ENCODE measurements around the gene MYL6. TPM values are rescaled to one million over a fixed set of nuclear protein-coding genes. Genes with fewer than 3 reads are reported as not detected.

The MYL6 gene
- total RNA-seq, 1 experiment from 2014 or later, result 554 TPM

DNA sequence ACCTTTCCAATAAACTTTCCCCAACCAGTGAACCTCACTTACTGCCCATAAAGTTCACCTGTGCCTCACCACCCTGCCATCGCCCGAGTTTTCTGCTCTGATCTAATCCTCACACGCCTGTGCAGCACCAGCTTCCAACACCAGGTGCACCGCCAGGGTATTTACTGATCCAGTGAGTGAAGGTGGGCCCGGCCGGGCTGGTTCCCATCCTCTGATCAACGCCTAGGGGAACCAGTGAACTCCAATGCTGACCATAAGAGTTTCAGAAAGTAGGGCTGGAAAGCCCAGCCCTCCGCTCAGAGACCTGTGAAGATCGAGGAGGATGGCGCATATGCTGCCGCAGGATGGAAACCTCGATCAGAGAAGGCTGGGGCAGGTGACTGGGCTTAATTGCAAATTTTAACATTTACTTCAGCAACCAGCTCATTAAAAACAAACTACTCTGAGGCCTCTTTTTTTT, 6.5 kb upstream of the MYL6 start:
- DNase-seq (ENCODE audit: low read depth, low spot score) (peak; percentile 44), ATAC-seq (peak; percentile 82)
- no peaks in the 10 kb centered on the region for H3K9me2 ChIP-seq (ENCODE audit: insufficient read depth)
- H3K36me3 ChIP-seq (ENCODE audit: control insufficient read depth in 1 of 2, insufficient read depth in 2 of 2, low read length in 2 of 2), result no peaks in the 10 kb centered on the region; a peak in 1 of 4 replicates
- peaks cover 11 to 23% of the 10 kb centered on the region in 2 experiments for H3K4me1 ChIP-seq (ENCODE audit: control insufficient read depth in 1 of 2, insufficient read depth in 2 of 2, low read length in 2 of 2)
- TF ChIP-seq, protein P1, sequence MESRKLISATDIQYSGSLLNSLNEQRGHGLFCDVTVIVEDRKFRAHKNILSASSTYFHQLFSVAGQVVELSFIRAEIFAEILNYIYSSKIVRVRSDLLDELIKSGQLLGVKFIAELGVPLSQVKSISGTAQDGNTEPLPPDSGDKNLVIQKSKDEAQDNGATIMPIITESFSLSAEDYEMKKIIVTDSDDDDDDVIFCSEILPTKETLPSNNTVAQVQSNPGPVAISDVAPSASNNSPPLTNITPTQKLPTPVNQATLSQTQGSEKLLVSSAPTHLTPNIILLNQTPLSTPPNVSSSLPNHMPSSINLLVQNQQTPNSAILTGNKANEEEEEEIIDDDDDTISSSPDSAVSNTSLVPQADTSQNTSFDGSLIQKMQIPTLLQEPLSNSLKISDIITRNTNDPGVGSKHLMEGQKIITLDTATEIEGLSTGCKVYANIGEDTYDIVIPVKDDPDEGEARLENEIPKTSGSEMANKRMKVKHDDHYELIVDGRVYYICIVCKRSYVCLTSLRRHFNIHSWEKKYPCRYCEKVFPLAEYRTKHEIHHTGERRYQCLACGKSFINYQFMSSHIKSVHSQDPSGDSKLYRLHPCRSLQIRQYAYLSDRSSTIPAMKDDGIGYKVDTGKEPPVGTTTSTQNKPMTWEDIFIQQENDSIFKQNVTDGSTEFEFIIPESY (IDR thresholded peaks at IDR 0.05; ENCODE audit: extremely low read depth, insufficient replicate concordance, low read length), result no peak
- no peak for TF ChIP-seq CEBPB (IDR thresholded peaks at IDR 0.05; ENCODE audit: low read depth)
- no peak for TF ChIP-seq TCF7L2 (IDR thresholded peaks at IDR 0.05; ENCODE audit: borderline replicate concordance, extremely low read depth, insufficient read depth, insufficient read length)
- TF ChIP-seq EZH2 (IDR thresholded peaks at IDR 0.05), result no peak
- TF ChIP-seq ELF1 (IDR thresholded peaks at IDR 0.05; ENCODE audit: borderline replicate concordance, low read depth), result no peak
- TF ChIP-seq, protein P2, sequence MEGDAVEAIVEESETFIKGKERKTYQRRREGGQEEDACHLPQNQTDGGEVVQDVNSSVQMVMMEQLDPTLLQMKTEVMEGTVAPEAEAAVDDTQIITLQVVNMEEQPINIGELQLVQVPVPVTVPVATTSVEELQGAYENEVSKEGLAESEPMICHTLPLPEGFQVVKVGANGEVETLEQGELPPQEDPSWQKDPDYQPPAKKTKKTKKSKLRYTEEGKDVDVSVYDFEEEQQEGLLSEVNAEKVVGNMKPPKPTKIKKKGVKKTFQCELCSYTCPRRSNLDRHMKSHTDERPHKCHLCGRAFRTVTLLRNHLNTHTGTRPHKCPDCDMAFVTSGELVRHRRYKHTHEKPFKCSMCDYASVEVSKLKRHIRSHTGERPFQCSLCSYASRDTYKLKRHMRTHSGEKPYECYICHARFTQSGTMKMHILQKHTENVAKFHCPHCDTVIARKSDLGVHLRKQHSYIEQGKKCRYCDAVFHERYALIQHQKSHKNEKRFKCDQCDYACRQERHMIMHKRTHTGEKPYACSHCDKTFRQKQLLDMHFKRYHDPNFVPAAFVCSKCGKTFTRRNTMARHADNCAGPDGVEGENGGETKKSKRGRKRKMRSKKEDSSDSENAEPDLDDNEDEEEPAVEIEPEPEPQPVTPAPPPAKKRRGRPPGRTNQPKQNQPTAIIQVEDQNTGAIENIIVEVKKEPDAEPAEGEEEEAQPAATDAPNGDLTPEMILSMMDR (IDR thresholded peaks at IDR 0.05 in 2 of 3, conservative IDR thresholded peaks at IDR 0.05 in 1 of 3; ENCODE audit: borderline replicate concordance in 1 of 3, insufficient read depth in 1 of 3, low read depth in 2 of 3, low read length in 2 of 3), result peak in 2 of 3 experiments; percentile 69 to 72; a peak in 4 of 6 replicates
- peak; percentile 19; the same call in 1 of the 2 replicates for TF ChIP-seq ZFX (IDR thresholded peaks at IDR 0.05)
- TF ChIP-seq, protein P3, sequence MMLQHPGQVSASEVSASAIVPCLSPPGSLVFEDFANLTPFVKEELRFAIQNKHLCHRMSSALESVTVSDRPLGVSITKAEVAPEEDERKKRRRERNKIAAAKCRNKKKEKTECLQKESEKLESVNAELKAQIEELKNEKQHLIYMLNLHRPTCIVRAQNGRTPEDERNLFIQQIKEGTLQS (IDR thresholded peaks at IDR 0.05), result no peak
- TF ChIP-seq SP1 (IDR thresholded peaks at IDR 0.05; ENCODE audit: low read depth), result no peak
- TF ChIP-seq CBX3 (IDR thresholded peaks at IDR 0.05; ENCODE audit: low read depth), result no peak
- TF ChIP-seq RAD21 (IDR thresholded peaks at IDR 0.05; ENCODE audit: low read depth), result no peak
- no peak for TF ChIP-seq YY1 (IDR thresholded peaks at IDR 0.05; ENCODE audit: extremely low read depth, insufficient replicate concordance, low read depth, low read length)
- peak; percentile 5 for TF ChIP-seq POLR2A (IDR thresholded peaks at IDR 0.05; ENCODE audit: borderline replicate concordance, extremely low read depth, insufficient read depth, insufficient read length)
- RAD21 ChIA-PET (ENCODE audit: low non-redundant PET in 1 of 2, low total read pairs in 2 of 2, uncharacterized antibody in 2 of 2, unreplicated experiment in 2 of 2), result interaction anchor here in 1 of 2 experiments (1.3 kb wide), 1 partner anchor 24 kb away, joined by 3 read pairs; the partner anchor contains the start of gene ESYT1
- H3K27ac ChIP-seq (ENCODE audit: low read depth, low read length), result peak overlapping the region; percentile 91
- peak overlapping the region; percentile 68 to 71 for H3K4me3 ChIP-seq (replicated peaks in 1 of 2; ENCODE audit: low read depth in 1 of 2, low read length in 2 of 2)
- H3K9ac ChIP-seq (ENCODE audit: low read length), result peak overlapping the region; percentile 80
- H2AFZ ChIP-seq (ENCODE audit: low read depth, low read length, poor library complexity, severe bottlenecking), result no peak overlapping the region
- H3K79me2 ChIP-seq (ENCODE audit: insufficient read depth, low read length), result no peaks in the 10 kb centered on the region; the same call in 1 of the 2 replicates
- H3K27me3 ChIP-seq (ENCODE audit: insufficient read depth, low read length), result no peaks in the 10 kb centered on the region
- TSS peak; percentile 93 for BruUV-seq (replicated peaks)
- no peaks in the 10 kb centered on the region for H4K20me1 ChIP-seq (ENCODE audit: insufficient read depth)
- no peaks in the 10 kb centered on the region for H3K9me3 ChIP-seq (ENCODE audit: control insufficient read depth in 1 of 2, insufficient read depth in 1 of 2, low read depth in 1 of 2, low read length in 2 of 2)
- CTCF ChIA-PET, result interaction anchor here (1.0 to 1.4 kb wide), 3 partner anchors 9 to 34 kb away, joined by 3 to 7 read pairs (median 6); partner anchors contain the start of genes ESYT1 and ZC3H10
- H3K4me2 ChIP-seq (ENCODE audit: low read length), result peak overlapping the region; percentile 81
- POLR2A ChIA-PET, result interaction anchor here (1.0 to 1.9 kb wide), 4 partner anchors 24 to 47 kb away, joined by 3 to 18 read pairs (median 4); partner anchors contain the start of genes ESYT1, PA2G4 and SMARCC2
- intact Hi-C loops (cut with micrococcal nuclease), result loop anchor here (2.0 kb wide), 1 partner anchor 23 kb away; the partner anchor contains the start of gene ESYT1

All from HCT116 (cell line).